HEK293 (cell line): ENCODE data around the gene LGI4.
A peak's percentile ranks its signal among the peaks of the same experiment; 100 is the strongest.
"Not testable (repeated sequence)": the region's sequence is repeated elsewhere in the genome, so short reads cannot be mapped to it uniquely, and the experiment has no call there.

ENCODE experiments used
- CTCF ChIA-PET: fragments of 350-600 bp; formaldehyde crosslinking; extraction: SDS; loops from one replicate; lab custom pipeline; 2021; ENCODE audit warnings: antibody characterized with exemption; lab: Yijun Ruan, JAX
- POLR2A ChIA-PET: fragments of 300-600 bp; formaldehyde crosslinking; extraction: SDS; loops from one replicate; lab custom pipeline; 2020; ENCODE audit warnings: antibody characterized with exemption, inconsistent platforms; lab: Yijun Ruan, JAX
- H3K27ac ChIP-seq: fragments of 200-500 bp; sonication (Bioruptor generic); 2 replicates; pipeline ENCODE4 v1.5.1; 2014; ENCODE audit warnings: low read depth, low read length, control low read depth, inconsistent platforms; ENCODE audit errors: extremely low read depth
- H3K36me3 ChIP-seq, 2 experiments: fragments of 200-500 bp in 1 of 2; sonication (Bioruptor generic) in 1 of 2; 1 replicate in 1 of 2; 2 replicates in 1 of 2; pipeline ENCODE4 v1.5.1; 2014 to 2017; ENCODE audit warnings: inconsistent platforms in 2 of 2, low read length in 2 of 2; ENCODE audit not compliant: control insufficient read depth in 2 of 2, insufficient read depth in 1 of 2
- H3K4me1 ChIP-seq: fragments of 200-500 bp; sonication (Bioruptor generic); 2 replicates; pipeline ENCODE4 v1.5.1; 2014; ENCODE audit warnings: mild to moderate bottlenecking, low read length, inconsistent platforms; ENCODE audit not compliant: control insufficient read depth, insufficient read depth
- H3K4me3 ChIP-seq: 2 replicates; pipeline ENCODE4 v1.5.1; 2011; ENCODE audit warnings: low read depth, mild to moderate bottlenecking, control low read depth, low read length, moderate library complexity
- H3K9me3 ChIP-seq: fragments of 200-500 bp; sonication (Bioruptor generic); 2 replicates; pipeline ENCODE4 v1.5.1; 2014; ENCODE audit warnings: low read depth, low read length, inconsistent platforms; ENCODE audit not compliant: control insufficient read depth, insufficient read depth
- BCL11A ChIP-seq: fragments of 450-650 bp; formaldehyde crosslinking; IDR thresholded peaks from 2 replicates; pipeline ENCODE4 v1.5.1; 2016; ENCODE audit warnings: low read depth, missing biosample characterization, missing genetic modification characterization
- CTCF ChIP-seq: fragments of 450-650 bp; formaldehyde crosslinking; IDR thresholded peaks from 2 replicates; pipeline ENCODE4 v1.5.1; 2016; ENCODE audit warnings: missing biosample characterization, missing genetic modification characterization
- ELK4 ChIP-seq: IDR thresholded peaks from 2 replicates; pipeline ENCODE4 v1.6.1; 2011; ENCODE audit warnings: mild to moderate bottlenecking, low read depth, low read length, borderline replicate concordance
- KLF10 ChIP-seq: fragments of 450-650 bp; IDR thresholded peaks from 2 replicates; pipeline ENCODE4 v1.5.1; 2018; ENCODE audit warnings: missing biosample characterization, mild to moderate bottlenecking, missing genetic modification characterization
- PRDM1 ChIP-seq: fragments of 450-650 bp; formaldehyde crosslinking; IDR thresholded peaks from 2 replicates; pipeline ENCODE4; 2016; ENCODE audit warnings: missing biosample characterization, missing genetic modification characterization
- SALL2 ChIP-seq: fragments of 450-650 bp; formaldehyde crosslinking; IDR thresholded peaks from 2 replicates; pipeline ENCODE4 v1.5.0; 2017; ENCODE audit warnings: missing biosample characterization, mild to moderate bottlenecking, missing genetic modification characterization, borderline replicate concordance
- ZBTB1 ChIP-seq: fragments of 450-650 bp; formaldehyde crosslinking; IDR thresholded peaks from 2 replicates; pipeline ENCODE4 v1.5.1; 2016; ENCODE audit warnings: missing biosample characterization, missing genetic modification characterization
- ZNF140 ChIP-seq: fragments of 450-650 bp; formaldehyde crosslinking; IDR thresholded peaks from 2 replicates; pipeline ENCODE4 v1.5.1; 2016; ENCODE audit warnings: missing biosample characterization, missing genetic modification characterization
- ZNF202 ChIP-seq: fragments of 450-650 bp; formaldehyde crosslinking; IDR thresholded peaks from 2 replicates; pipeline ENCODE4 v1.5.1; 2016; ENCODE audit warnings: missing biosample characterization, missing genetic modification characterization, borderline replicate concordance
- ZNF266 ChIP-seq: fragments of 450-650 bp; formaldehyde crosslinking; IDR thresholded peaks from 2 replicates; pipeline ENCODE4 v1.5.1; 2016; ENCODE audit warnings: missing biosample characterization, missing genetic modification characterization, low read depth
- ZNF280C ChIP-seq: fragments of 450-650 bp; formaldehyde crosslinking; IDR thresholded peaks from 2 replicates; pipeline ENCODE4 v1.5.1; 2016; ENCODE audit warnings: missing biosample characterization, missing genetic modification characterization
- ZNF596 ChIP-seq: fragments of 450-650 bp; IDR thresholded peaks from 2 replicates; pipeline ENCODE4 v1.5.0; 2018; ENCODE audit warnings: missing biosample characterization, mild to moderate bottlenecking, missing genetic modification characterization, moderate library complexity
- ZNF747 ChIP-seq: fragments of 450-650 bp; formaldehyde crosslinking; IDR thresholded peaks from 2 replicates; pipeline ENCODE4 v1.5.1; 2016; ENCODE audit warnings: missing biosample characterization, missing genetic modification characterization
- ZNF785 ChIP-seq: fragments of 450-650 bp; formaldehyde crosslinking; IDR thresholded peaks from 2 replicates; pipeline ENCODE4 v1.5.1; 2016; ENCODE audit warnings: missing biosample characterization, missing genetic modification characterization
- ZSCAN16 ChIP-seq: fragments of 450-650 bp; formaldehyde crosslinking; IDR thresholded peaks from 2 replicates; pipeline ENCODE4 v1.5.1; 2016; ENCODE audit warnings: missing biosample characterization, missing genetic modification characterization
- TF ChIP-seq, protein P1 (sequence below): fragments of 450-650 bp; formaldehyde crosslinking; IDR thresholded peaks from 2 replicates; pipeline ENCODE4 v1.5.1; 2017; ENCODE audit warnings: missing biosample characterization, missing genetic modification characterization
- TF ChIP-seq, protein P2 (sequence below): fragments of 450-650 bp; formaldehyde crosslinking; IDR thresholded peaks from 2 replicates; pipeline ENCODE4 v1.5.1; 2016; ENCODE audit warnings: missing biosample characterization, missing genetic modification characterization

LGI4 gene

GRCh38 chr19:35153701-35154524, 19.1 kb upstream of the LGI4 start (continued):
- TF ChIP-seq CTCF (tag by site-specific recombination), result peak; percentile 65; the same call in 1 of the 2 replicates
- 0 out of 2 replicates have a peak, but pooled peaks have one; percentile 3 for TF ChIP-seq ZNF266 (tag by site-specific recombination)
- TF ChIP-seq KLF10 (tag by site-specific recombination), result no peak
- TF ChIP-seq PRDM1 (tag by site-specific recombination), result no peak
- TF ChIP-seq, all 188 proteins: peak for 10

DNA sequence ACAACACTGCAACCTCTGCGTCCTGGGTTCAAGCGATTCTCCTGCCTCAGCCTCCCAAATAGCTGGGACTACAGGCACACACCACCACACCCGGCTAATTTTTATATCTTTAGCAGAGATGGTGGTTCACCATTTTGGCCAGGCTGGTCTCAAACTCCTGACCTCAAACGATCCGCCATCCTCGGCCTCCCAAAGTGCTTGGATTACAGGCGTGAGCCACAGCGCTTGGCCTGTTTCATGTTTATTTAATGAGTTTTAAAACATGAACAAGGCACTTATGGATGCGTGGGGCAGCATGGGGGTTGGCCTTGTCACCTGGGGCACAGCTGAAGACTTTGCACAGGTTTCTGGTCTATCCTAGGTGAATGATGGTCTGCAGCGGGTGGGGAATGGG, 18.3 kb upstream of the LGI4 start:
- not testable (repeated sequence) for H3K9me3 ChIP-seq, H3K27ac ChIP-seq, H3K4me3 ChIP-seq
- Histone ChIP-seq H3K36me3 (peaks cover 9 to 15% of the 10 kb centered on the region in 2 experiments), H3K4me1 (peaks cover 24% of the 10 kb centered on the region)
- ChIA-PET CTCF (interaction anchor here (0.6 to 5.9 kb wide), 14 partner anchors 8 to 713 kb away, joined by 3 to 82 read pairs (median 3); partner anchors contain the start of genes FXYD7 and LGI4), POLR2A (interaction anchor here (1.8 to 2.7 kb wide), 2 partner anchors 12 to 111 kb away, joined by 4 to 25 read pairs; no protein-coding TSS in a partner anchor)
- TF ChIP-seq ZSCAN16 (tag by site-specific recombination), result peak; percentile 69; the same call in 1 of the 2 replicates

DNA sequence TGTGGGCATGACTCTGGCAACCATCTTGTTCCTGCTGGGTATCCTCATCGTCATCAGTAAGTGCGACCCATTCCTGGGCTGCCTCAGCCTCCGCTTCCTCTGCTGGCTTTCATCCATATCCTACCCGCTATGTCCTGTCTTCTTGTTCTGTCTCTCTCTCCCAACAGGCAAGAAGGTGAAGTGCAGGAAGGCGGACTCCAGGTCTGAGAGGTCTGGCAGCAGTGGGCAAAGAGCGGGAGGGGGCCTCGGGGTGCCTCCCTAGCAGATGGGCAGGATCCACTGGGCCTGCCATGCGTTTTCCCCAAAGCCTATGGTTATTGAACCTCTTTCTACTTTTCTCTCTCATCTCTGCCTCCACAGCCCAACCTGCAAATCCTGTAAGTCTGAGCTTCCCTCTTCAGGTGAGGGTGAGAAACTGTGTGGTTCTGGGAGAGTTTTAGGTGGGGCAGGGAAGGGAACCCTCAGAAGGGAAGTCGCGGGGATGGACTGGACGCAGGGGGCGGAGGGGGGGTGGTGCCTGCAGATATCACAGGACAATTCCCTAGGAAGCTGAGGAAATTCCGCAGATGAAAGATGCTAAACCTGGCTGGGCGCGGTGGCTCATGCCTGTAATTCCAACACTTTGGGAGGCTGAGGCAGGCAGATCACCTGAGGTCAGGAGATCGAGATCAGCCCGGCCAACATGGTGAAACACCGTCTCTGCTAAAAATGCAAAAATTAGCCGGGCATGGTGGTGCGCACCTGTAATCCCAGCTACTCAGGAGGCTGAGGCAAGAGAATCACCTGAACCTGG, 16.6 kb upstream of the LGI4 start:
- POLR2A ChIA-PET, result interaction anchor here (0.6 to 1.8 kb wide), 3 partner anchors 10 to 113 kb away, joined by 3 to 4 read pairs (median 4); no protein-coding TSS in a partner anchor
- Histone ChIP-seq H3K4me3 (no peak overlapping the region), H3K9me3 (no peaks in the 10 kb centered on the region), H3K27ac (no peak overlapping the region), H3K36me3 (no peaks in the 10 kb centered on the region; a peak in 1 of 3 replicates), H3K4me1 (peaks cover 24% of the 10 kb centered on the region)
- TF ChIP-seq, protein P1, sequence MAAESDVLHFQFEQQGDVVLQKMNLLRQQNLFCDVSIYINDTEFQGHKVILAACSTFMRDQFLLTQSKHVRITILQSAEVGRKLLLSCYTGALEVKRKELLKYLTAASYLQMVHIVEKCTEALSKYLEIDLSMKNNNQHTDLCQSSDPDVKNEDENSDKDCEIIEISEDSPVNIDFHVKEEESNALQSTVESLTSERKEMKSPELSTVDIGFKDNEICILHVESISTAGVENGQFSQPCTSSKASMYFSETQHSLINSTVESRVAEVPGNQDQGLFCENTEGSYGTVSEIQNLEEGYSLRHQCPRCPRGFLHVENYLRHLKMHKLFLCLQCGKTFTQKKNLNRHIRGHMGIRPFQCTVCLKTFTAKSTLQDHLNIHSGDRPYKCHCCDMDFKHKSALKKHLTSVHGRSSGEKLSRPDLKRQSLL (tag by site-specific recombination), result no peak
- TF ChIP-seq, protein P2, sequence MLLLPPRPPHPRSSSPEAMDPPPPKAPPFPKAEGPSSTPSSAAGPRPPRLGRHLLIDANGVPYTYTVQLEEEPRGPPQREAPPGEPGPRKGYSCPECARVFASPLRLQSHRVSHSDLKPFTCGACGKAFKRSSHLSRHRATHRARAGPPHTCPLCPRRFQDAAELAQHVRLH (tag by site-specific recombination), result no peak
- no peak for TF ChIP-seq ZNF202 (tag by site-specific recombination)
- TF ChIP-seq ZNF140, result no peak
- TF ChIP-seq BCL11A, result no peak
- no peak for TF ChIP-seq ZNF747 (tag by site-specific recombination)
- no peak for TF ChIP-seq ZNF596 (tag by site-specific recombination)
- no peak for TF ChIP-seq SALL2
- no peak for TF ChIP-seq ZNF785 (tag by site-specific recombination)
- TF ChIP-seq ZNF280C (tag by site-specific recombination), result no peak
- no peak for TF ChIP-seq ZBTB1 (tag by site-specific recombination)
- no peak for TF ChIP-seq ELK4
- TF ChIP-seq, all 188 proteins: peak for 0
- CTCF ChIA-PET, result interaction anchor here (0.6 to 5.9 kb wide), 8 partner anchors 9 to 966 kb away, joined by 3 to 82 read pairs (median 6); partner anchors contain the start of genes FXYD7 and LGI4
